Measurements from ENCODE around the gene TWIST2. TPM values are rescaled to one million over a fixed set of nuclear protein-coding genes. Genes with fewer than 3 reads are reported as not detected.

TWIST2 gene
- total RNA-seq, 4 donors from 2014 or later, result 10.4 to 30.1 (median 20.8) TPM

DNA sequence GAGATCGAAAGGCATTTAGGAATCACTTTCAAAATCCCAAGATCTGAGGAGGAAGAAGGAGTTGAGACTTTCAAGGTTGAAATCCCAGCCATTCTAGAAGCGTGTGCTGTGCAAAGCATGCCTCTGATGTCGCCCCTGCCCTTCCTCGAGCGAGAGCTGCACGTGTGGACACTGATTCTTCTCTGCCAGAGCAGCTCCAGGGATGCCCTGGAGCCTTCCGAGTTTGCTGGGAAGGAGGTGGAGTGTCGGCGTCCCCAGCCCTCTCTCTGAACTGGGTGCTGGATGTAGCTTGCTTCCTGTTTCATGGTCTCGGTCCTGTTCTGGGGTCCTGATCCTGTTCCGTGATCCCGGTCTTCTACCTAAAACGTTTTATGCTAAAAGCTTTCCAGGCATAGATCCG is 76.1 kb downstream of the TWIST2 start:
- no peak for DNase-seq
- Histone ChIP-seq H3K36me3 (no peaks in the 10 kb centered on the region), H3K4me1 (peaks cover 0 to 3% of the 10 kb centered on the region in 2 donors), H3K27ac (no peak overlapping the region), H3K9me3 (no peaks in the 10 kb centered on the region), H3K4me3 (replicated peaks in 1 of 3) (no peak overlapping the region), H3K27me3 (no peaks in the 10 kb centered on the region)
- WGBS, 2 donors, result 86 to 88% methylated on average over 14 of the region's 14 CpGs
- intact Hi-C loops (cut with DNase I), result no loop called here
- TF ChIP-seq CTCF (IDR thresholded peaks at IDR 0.05) (no peak), POLR2A (IDR thresholded peaks at IDR 0.05) (no peak)

DNA sequence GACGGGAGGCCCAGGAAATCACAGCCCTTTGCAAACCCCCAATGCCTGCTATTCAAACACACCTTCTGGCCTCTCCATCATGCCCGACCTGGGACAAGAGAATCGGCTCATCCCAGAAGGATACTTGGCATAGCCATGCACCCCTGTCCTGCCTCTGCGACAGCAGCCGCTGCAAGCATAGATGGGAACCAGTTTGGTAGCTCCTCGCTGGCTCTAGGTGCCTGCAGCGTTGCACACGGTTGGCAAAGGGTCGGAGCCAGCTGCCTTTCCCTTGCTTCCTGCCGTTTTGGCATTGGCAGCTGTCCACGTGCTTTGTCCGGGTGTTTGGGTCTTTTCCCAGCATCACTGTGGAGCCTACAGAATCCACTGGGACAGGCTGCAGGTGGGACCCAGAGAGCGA is 76.9 kb downstream of the TWIST2 start:
- Histone ChIP-seq H3K9me3 (no peaks in the 10 kb centered on the region), H3K4me1 (peaks cover 0 to 5% of the 10 kb centered on the region in 2 donors), H3K27me3 (no peaks in the 10 kb centered on the region), H3K4me3 (replicated peaks in 1 of 3) (no peak overlapping the region), H3K36me3 (no peaks in the 10 kb centered on the region), H3K27ac (no peak overlapping the region)
- TF ChIP-seq CTCF (IDR thresholded peaks at IDR 0.05), result no peak
- TF ChIP-seq POLR2A (IDR thresholded peaks at IDR 0.05), result no peak
- no peak for DNase-seq
- WGBS, 2 donors, result 76 to 77% methylated on average over 13 of the region's 13 CpGs
- intact Hi-C loops (cut with DNase I), result loop anchor here (5.0 kb wide), 1 partner anchor 42 kb away; no protein-coding TSS in a partner anchor

DNA sequence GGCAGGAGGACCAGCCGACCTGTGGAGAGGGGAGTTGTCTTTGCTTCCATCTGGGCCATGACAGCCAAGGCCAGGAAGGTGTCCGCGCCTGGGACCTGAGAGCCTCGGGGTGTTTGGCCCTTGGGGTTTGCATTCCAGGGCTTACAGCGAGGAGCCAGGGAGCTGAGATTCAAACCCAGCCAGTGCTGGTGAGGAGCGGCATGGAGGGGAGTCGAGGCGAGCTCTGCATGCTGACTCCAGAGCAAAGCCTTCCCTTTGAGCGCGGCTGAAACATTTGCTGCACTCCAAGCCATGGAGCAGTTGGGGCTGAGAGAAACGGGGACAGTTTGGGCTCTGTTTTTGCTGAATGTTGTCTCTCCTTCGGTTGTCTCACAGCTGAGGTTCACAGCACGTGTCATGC is 77.4 kb downstream of the TWIST2 start:
- 87 to 89% methylated on average over 13 of the region's 13 CpGs for WGBS, 2 donors

DNA sequence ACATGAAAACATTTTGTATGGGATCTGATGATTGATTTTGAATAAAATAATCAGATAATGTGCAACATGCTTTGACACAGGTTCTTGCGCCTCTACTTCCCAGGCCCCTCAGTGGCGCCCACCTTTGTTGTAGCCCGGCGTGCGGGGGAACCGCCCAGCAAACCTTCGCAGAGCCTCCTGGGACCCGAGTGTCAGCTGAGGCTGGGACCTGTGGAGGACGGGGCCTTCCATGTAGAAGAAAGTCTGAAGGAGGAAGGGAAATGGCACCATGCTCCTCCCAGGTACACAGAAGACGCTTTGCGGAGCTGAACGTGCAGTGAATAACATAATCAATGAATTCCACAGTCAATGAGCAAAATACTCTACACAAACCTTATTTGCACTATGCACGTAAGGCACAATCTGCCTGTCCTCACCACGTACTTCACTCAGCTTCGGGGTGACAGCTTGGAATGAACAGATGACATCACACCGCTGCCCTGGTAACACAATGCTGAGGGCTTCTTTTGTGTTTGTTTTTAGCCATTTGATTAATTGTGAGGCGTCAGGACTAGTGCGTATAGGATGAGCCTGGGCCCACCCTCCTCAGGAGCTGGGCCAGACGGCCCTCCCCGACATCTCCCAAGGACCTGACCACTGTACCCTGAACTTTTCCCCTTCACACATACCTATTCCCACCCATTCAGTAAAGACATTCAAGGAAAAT is 78.1 kb downstream of the TWIST2 start:
- H3K4me1 ChIP-seq, result peaks cover 0 to 5% of the 10 kb centered on the region in 2 donors
- H3K27ac ChIP-seq, result no peak overlapping the region
- no peak for TF ChIP-seq CTCF (IDR thresholded peaks at IDR 0.05)
- no peaks in the 10 kb centered on the region for H3K27me3 ChIP-seq
- no peak for DNase-seq
- WGBS, 2 donors, result 89 to 92% methylated on average over 20 of the region's 20 CpGs
- no peaks in the 10 kb centered on the region for H3K36me3 ChIP-seq
- no peak overlapping the region for H3K4me3 ChIP-seq (replicated peaks in 1 of 3)
- H3K9me3 ChIP-seq, result no peaks in the 10 kb centered on the region
- intact Hi-C loops (cut with DNase I), result loop anchor here (5.0 kb wide), 1 partner anchor 44 kb away; no protein-coding TSS in a partner anchor

More for the DNA sequence above, 77.4 kb downstream of the TWIST2 start:
- no peak for TF ChIP-seq POLR2A (IDR thresholded peaks at IDR 0.05)
- no peak for TF ChIP-seq CTCF (IDR thresholded peaks at IDR 0.05)
- intact Hi-C loops (cut with DNase I), result loop anchor here (5.0 kb wide), 1 partner anchor 43 kb away; no protein-coding TSS in a partner anchor
- no peak for DNase-seq
- H3K36me3 ChIP-seq, result no peaks in the 10 kb centered on the region
- peaks cover 0 to 5% of the 10 kb centered on the region in 2 donors for H3K4me1 ChIP-seq
- no peaks in the 10 kb centered on the region for H3K9me3 ChIP-seq
- H3K27ac ChIP-seq, result no peak overlapping the region
- H3K4me3 ChIP-seq (replicated peaks in 1 of 3), result no peak overlapping the region
- no peaks in the 10 kb centered on the region for H3K27me3 ChIP-seq

Measured in thyroid gland (tissue), 4 donors.